H9 (cell line): ENCODE measurements around the gene REC114. TPM values are rescaled to one million over a fixed set of nuclear protein-coding genes. Genes with fewer than 3 reads are reported as not detected.

Source experiments
- DNase-seq: peaks from one replicate; pipeline ENCODE4 v3.0.0-alpha.2; 2017
- H2AFZ ChIP-seq: one replicate; pipeline ENCODE4 v1.6.1; 2013; ENCODE audit warnings: mild to moderate bottlenecking, low read length, control low read depth, moderate library complexity
- H2AK5ac ChIP-seq: 2 replicates; pipeline ENCODE4 v1.6.1; 2013; ENCODE audit warnings: low read length, control low read depth, mixed read lengths; ENCODE audit not compliant: insufficient read length
- H2BK120ac ChIP-seq: one replicate; pipeline ENCODE4 v1.6.1; 2013; ENCODE audit warnings: low read depth, mild to moderate bottlenecking, low read length, control low read depth, inconsistent platforms; ENCODE audit not compliant: poor library complexity, severe bottlenecking
- H2BK12ac ChIP-seq: 2 replicates; pipeline ENCODE4 v1.6.1; 2013; ENCODE audit warnings: low read length, control low read depth, mixed read lengths, low read depth; ENCODE audit not compliant: insufficient read length
- H2BK15ac ChIP-seq: 2 replicates; pipeline ENCODE4 v1.6.1; 2013; ENCODE audit warnings: low read depth, low read length, control low read depth
- H2BK20ac ChIP-seq: one replicate; pipeline ENCODE4 v1.6.1; 2013; ENCODE audit warnings: low read depth, mild to moderate bottlenecking, low read length, control low read depth, inconsistent platforms; ENCODE audit not compliant: poor library complexity, severe bottlenecking
- H2BK5ac ChIP-seq: 2 replicates; pipeline ENCODE4 v1.6.1; 2013; ENCODE audit warnings: low read length, control low read depth, mixed read lengths; ENCODE audit not compliant: insufficient read length
- H3K14ac ChIP-seq: 2 replicates; pipeline ENCODE4 v1.6.1; 2013; ENCODE audit warnings: low read length, control low read depth; ENCODE audit not compliant: insufficient read depth
- H3K18ac ChIP-seq: 2 replicates; pipeline ENCODE4 v1.6.1; 2013; ENCODE audit warnings: low read depth, mild to moderate bottlenecking, mixed read lengths, low read length, control low read depth; ENCODE audit not compliant: insufficient read length
- H3K23ac ChIP-seq: 2 replicates; pipeline ENCODE4 v1.6.1; 2013; ENCODE audit warnings: low read length, control low read depth, mixed read lengths, low read depth; ENCODE audit not compliant: insufficient read length
- H3K23me2 ChIP-seq: 2 replicates; pipeline ENCODE4 v1.6.1; 2013; ENCODE audit warnings: low read depth, mild to moderate bottlenecking, mixed read lengths, low read length, control low read depth; ENCODE audit not compliant: insufficient read length, poor library complexity, severe bottlenecking
- H3K27ac ChIP-seq: 2 replicates; pipeline ENCODE4 v1.5.1; 2013; ENCODE audit warnings: low read length, control low read depth, mixed read lengths, low read depth; ENCODE audit not compliant: insufficient read length
- H3K27me3 ChIP-seq: 2 replicates; pipeline ENCODE4 v1.6.1; 2013; ENCODE audit warnings: low read length, control low read depth, inconsistent platforms; ENCODE audit not compliant: insufficient read depth
- H3K4ac ChIP-seq: 2 replicates; pipeline ENCODE4 v1.6.1; 2013; ENCODE audit warnings: low read depth, mild to moderate bottlenecking, control low read depth, inconsistent platforms, low read length, moderate library complexity
- H3K4me1 ChIP-seq: 2 replicates; pipeline ENCODE4 v1.6.1; 2013; ENCODE audit warnings: low read length, control low read depth, inconsistent platforms; ENCODE audit not compliant: insufficient read depth
- H3K4me2 ChIP-seq: 2 replicates; pipeline ENCODE4 v1.6.1; 2013; ENCODE audit warnings: low read length, control low read depth, mixed read lengths; ENCODE audit not compliant: insufficient read length, insufficient read depth
- H3K56ac ChIP-seq: 2 replicates; pipeline ENCODE4 v1.6.1; 2013; ENCODE audit warnings: low read depth, mild to moderate bottlenecking, mixed read lengths, low read length, control low read depth; ENCODE audit not compliant: insufficient read length
- H3K79me1 ChIP-seq: 2 replicates; pipeline ENCODE4 v1.6.1; 2013; ENCODE audit warnings: low read depth, mild to moderate bottlenecking, moderate library complexity, low read length, control low read depth, inconsistent platforms; ENCODE audit not compliant: insufficient read depth, poor library complexity, severe bottlenecking
- H3K79me2 ChIP-seq: 2 replicates; pipeline ENCODE4 v1.6.1; 2013; ENCODE audit warnings: low read length, control low read depth, inconsistent platforms; ENCODE audit not compliant: insufficient read depth
- H3K9ac ChIP-seq: 2 replicates; pipeline ENCODE4 v1.6.1; 2013; ENCODE audit warnings: low read length, control low read depth, mixed read lengths; ENCODE audit not compliant: insufficient read length; ENCODE audit errors: extremely low read depth
- H3K9me3 ChIP-seq: one replicate; pipeline ENCODE4 v1.6.1; 2013; ENCODE audit warnings: low read depth, low read length, inconsistent platforms; ENCODE audit not compliant: control insufficient read depth
- H3T11ph ChIP-seq: one replicate; pipeline ENCODE4 v1.6.1; 2013; ENCODE audit warnings: mild to moderate bottlenecking, low read length, control low read depth, inconsistent platforms
- H4K20me1 ChIP-seq: one replicate; pipeline ENCODE4 v1.6.1; 2013; ENCODE audit not compliant: control insufficient read depth, insufficient read length, insufficient read depth
- H4K5ac ChIP-seq: 2 replicates; pipeline ENCODE4 v1.6.1; 2013; ENCODE audit warnings: low read depth, mild to moderate bottlenecking, mixed read lengths, low read length, control low read depth; ENCODE audit not compliant: insufficient read length
- H4K8ac ChIP-seq: replicated peaks from 2 replicates; pipeline ENCODE4 v1.6.1; 2013; ENCODE audit warnings: low read length, control low read depth, mixed read lengths, low read depth; ENCODE audit not compliant: insufficient read length
- H4K91ac ChIP-seq: 2 replicates; pipeline ENCODE4 v1.6.1; 2013; ENCODE audit warnings: low read depth, mild to moderate bottlenecking, moderate library complexity, mixed read lengths, low read length, control low read depth; ENCODE audit not compliant: insufficient read length
- H3K27ac Mint-ChIP-seq, 3 experiments: 2 replicates in 2 of 3; 3 replicates in 1 of 3; pipeline ENCODE4 v1.8.0; 2020 to 2021; ENCODE audit warnings: mixed read lengths in 3 of 3, mild to moderate bottlenecking in 1 of 3, moderate library complexity in 1 of 3
- H3K27me3 Mint-ChIP-seq: 2 replicates; pipeline ENCODE4 v1.8.0; 2021; ENCODE audit warnings: low read depth, mild to moderate bottlenecking, moderate library complexity, mixed read lengths
- H3K36me3 Mint-ChIP-seq, 3 experiments: 2 replicates in 2 of 3; 3 replicates in 1 of 3; pipeline ENCODE4 v1.8.0; 2020 to 2021; ENCODE audit warnings: low read depth in 3 of 3, mixed read lengths in 3 of 3; ENCODE audit not compliant: insufficient read depth in 1 of 3
- H3K4me1 Mint-ChIP-seq, 2 experiments: 2 replicates each; pipeline ENCODE4 v1.8.0; 2020; ENCODE audit warnings: mixed read lengths in 2 of 2
- H3K4me3 Mint-ChIP-seq, 2 experiments: 2 replicates in 1 of 2; 3 replicates in 1 of 2; pipeline ENCODE4 v1.8.0; 2020 to 2021; ENCODE audit warnings: mild to moderate bottlenecking in 2 of 2, mixed read lengths in 2 of 2, moderate library complexity in 1 of 2
- H3K9me3 Mint-ChIP-seq, 2 experiments: 2 replicates in 1 of 2; 3 replicates in 1 of 2; pipeline ENCODE4 v1.8.0; 2020; ENCODE audit warnings: mild to moderate bottlenecking in 2 of 2, mixed read lengths in 2 of 2, moderate library complexity in 1 of 2
- WGBS: extraction: QIAGEN DNeasy Blood & Tissue Kit; methylation state at CpG from one replicate; pipeline ENCODE4 v1.1.7; 2013; ENCODE audit warnings: missing lambda C conversion rate, low lambda C conversion rate, mixed read lengths; ENCODE audit not compliant: insufficient read length; ENCODE audit errors: extremely low coverage; 5-methylcytosine and 5-hydroxymethylcytosine counted together
- total RNA-seq: library from RNA; stranded (reverse); gene quantifications from 2 replicates; pipeline ENCODE4 v1.2.1, GENCODE V29; 2021
- TF ChIP-seq, protein P1 (sequence below): fragments of 200-600 bp; sonication (generic); conservative IDR thresholded peaks from 3 replicates; pipeline ENCODE4 v1.8.0; 2021; ENCODE audit warnings: antibody characterized with exemption, mild to moderate bottlenecking

REC114 gene
- total RNA-seq, 1 experiment from 2014 or later: not detected

- H4K5ac ChIP-seq: no peak overlapping the region
- no peak overlapping the region for H3K9ac ChIP-seq
- H3K9me3 ChIP-seq: no peaks in the 10 kb centered on the region
- no peak overlapping the region for H3K4me2 ChIP-seq
- H2BK20ac ChIP-seq: no peak overlapping the region
- H3K79me1 ChIP-seq: no peaks in the 10 kb centered on the region
- H2AK5ac ChIP-seq: no peak overlapping the region
- H2BK5ac ChIP-seq: no peak overlapping the region
- Mint-ChIP-seq H3K36me3 (peaks cover 14 to 47% (median 42%) of the 10 kb centered on the region in 3 experiments; a peak in 6 of 7 replicates), H3K27ac (no peak overlapping the region), H3K4me1 (peaks cover 7 to 10% of the 10 kb centered on the region in 2 experiments), H3K9me3 (no peaks in the 10 kb centered on the region), H3K27me3 (no peaks in the 10 kb centered on the region), H3K4me3 (no peak overlapping the region)
- DNase-seq: no peak
- no peak overlapping the region for H4K91ac ChIP-seq
- no peak overlapping the region for H2AFZ ChIP-seq
- H3K27ac ChIP-seq: no peak overlapping the region
- H3K18ac ChIP-seq: no peak overlapping the region
- H3K56ac ChIP-seq: no peak overlapping the region
- H3K23ac ChIP-seq: no peak overlapping the region
- no peak overlapping the region for H2BK12ac ChIP-seq
- no peaks in the 10 kb centered on the region for H3K27me3 ChIP-seq
- H4K20me1 ChIP-seq: no peaks in the 10 kb centered on the region
- H3K23me2 ChIP-seq: no peaks in the 10 kb centered on the region
- no peak overlapping the region for H3K4ac ChIP-seq
- H2BK120ac ChIP-seq: no peak overlapping the region
- WGBS: no CpG with 5 or more reads among the region's 1 CpG
- no peak overlapping the region for H3K14ac ChIP-seq
- no peak overlapping the region for H2BK15ac ChIP-seq
- no peaks in the 10 kb centered on the region for H3K4me1 ChIP-seq
- peaks cover 3% of the 10 kb centered on the region; the same call in 1 of the 2 replicates for H3K79me2 ChIP-seq
- H3T11ph ChIP-seq: no peak overlapping the region
- no peak overlapping the region for H4K8ac ChIP-seq
- TF ChIP-seq, protein P1, sequence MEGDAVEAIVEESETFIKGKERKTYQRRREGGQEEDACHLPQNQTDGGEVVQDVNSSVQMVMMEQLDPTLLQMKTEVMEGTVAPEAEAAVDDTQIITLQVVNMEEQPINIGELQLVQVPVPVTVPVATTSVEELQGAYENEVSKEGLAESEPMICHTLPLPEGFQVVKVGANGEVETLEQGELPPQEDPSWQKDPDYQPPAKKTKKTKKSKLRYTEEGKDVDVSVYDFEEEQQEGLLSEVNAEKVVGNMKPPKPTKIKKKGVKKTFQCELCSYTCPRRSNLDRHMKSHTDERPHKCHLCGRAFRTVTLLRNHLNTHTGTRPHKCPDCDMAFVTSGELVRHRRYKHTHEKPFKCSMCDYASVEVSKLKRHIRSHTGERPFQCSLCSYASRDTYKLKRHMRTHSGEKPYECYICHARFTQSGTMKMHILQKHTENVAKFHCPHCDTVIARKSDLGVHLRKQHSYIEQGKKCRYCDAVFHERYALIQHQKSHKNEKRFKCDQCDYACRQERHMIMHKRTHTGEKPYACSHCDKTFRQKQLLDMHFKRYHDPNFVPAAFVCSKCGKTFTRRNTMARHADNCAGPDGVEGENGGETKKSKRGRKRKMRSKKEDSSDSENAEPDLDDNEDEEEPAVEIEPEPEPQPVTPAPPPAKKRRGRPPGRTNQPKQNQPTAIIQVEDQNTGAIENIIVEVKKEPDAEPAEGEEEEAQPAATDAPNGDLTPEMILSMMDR: no peak
Measured at GRCh38 chr15:73589766-73590165, 146.8 kb downstream of the REC114 start.
